ENCODE results near the gene DUOXA1.
"Not testable (repeated sequence)": the region's sequence is repeated elsewhere in the genome, so short reads cannot be mapped to it uniquely, and the experiment has no call there.

DNA sequence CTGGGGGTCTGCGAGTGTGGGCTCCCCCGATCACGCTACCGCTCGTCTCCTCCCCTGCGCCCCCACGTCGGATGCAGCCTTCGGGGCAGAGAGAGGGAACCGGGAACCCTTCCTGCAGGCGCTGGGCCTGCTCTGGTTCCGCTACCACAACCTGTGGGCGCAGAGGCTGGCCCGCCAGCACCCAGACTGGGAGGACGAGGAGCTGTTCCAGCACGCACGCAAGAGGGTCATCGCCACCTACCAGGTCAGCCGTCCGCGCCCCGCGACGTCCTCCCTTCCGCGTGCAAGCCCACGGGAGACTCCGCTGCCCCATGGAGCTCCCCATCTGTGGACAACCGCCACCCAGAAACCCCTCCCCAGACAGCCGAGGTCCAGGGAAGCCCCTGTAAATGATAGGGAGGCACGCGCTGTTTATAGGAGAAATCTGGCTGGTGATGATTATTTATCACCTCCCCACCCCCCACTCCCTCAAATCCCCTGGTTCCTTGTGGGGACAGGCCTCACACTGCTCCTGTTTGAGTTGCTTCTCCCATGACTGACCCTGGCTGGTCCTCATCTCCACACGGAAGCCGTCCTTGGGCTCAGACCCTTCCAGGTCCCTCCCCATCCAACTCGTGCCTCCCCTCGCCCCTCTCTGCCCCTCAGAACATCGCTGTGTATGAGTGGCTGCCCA lies 6.2 kb upstream of the DUOXA1 start:
- TF ChIP-seq, protein P1, sequence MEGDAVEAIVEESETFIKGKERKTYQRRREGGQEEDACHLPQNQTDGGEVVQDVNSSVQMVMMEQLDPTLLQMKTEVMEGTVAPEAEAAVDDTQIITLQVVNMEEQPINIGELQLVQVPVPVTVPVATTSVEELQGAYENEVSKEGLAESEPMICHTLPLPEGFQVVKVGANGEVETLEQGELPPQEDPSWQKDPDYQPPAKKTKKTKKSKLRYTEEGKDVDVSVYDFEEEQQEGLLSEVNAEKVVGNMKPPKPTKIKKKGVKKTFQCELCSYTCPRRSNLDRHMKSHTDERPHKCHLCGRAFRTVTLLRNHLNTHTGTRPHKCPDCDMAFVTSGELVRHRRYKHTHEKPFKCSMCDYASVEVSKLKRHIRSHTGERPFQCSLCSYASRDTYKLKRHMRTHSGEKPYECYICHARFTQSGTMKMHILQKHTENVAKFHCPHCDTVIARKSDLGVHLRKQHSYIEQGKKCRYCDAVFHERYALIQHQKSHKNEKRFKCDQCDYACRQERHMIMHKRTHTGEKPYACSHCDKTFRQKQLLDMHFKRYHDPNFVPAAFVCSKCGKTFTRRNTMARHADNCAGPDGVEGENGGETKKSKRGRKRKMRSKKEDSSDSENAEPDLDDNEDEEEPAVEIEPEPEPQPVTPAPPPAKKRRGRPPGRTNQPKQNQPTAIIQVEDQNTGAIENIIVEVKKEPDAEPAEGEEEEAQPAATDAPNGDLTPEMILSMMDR (conservative IDR thresholded peaks at IDR 0.05 in 1 of 2, IDR thresholded peaks at IDR 0.05 in 1 of 2; ENCODE audit: extremely low read depth in 1 of 2, insufficient read depth in 1 of 2, low read depth in 1 of 2, low read length in 2 of 2): not testable (repeated sequence)
- TF ChIP-seq EZH2 (IDR thresholded peaks at IDR 0.05; ENCODE audit: borderline replicate concordance, low read length): not testable (repeated sequence)

All from mammary epithelial cell (primary cell).